LNCaP clone FGC (cell line): ENCODE results near the gene WDR87.

Experiments used
- DNase-seq: peaks from one replicate; pipeline ENCODE4 v3.0.0-alpha.2; 2011; ENCODE audit warnings: low read depth
- H3K4me3 ChIP-seq: 2 replicates; pipeline ENCODE4 v1.5.1; 2011; ENCODE audit warnings: mild to moderate bottlenecking, low read depth, low read length, control low read depth
- CTCF ChIP-seq: IDR thresholded peaks from 2 replicates; pipeline ENCODE4 v1.5.1; 2012; ENCODE audit warnings: mild to moderate bottlenecking; ENCODE audit not compliant: control insufficient read depth, insufficient read depth; ENCODE audit errors: extremely low read depth

Gene WDR87

GRCh38 chr19:37932985-37933936, 26.9 kb upstream of the WDR87 start:
- no peak for TF ChIP-seq CTCF
- peak overlapping the region; percentile 21 for H3K4me3 ChIP-seq
- no peak for DNase-seq

GRCh38 chr19:37931881-37932655, 25.7 kb upstream of the WDR87 start:
- DNase-seq: peak; percentile 70
- H3K4me3 ChIP-seq: peak overlapping the region; percentile 21
- no peak for TF ChIP-seq CTCF

DNA sequence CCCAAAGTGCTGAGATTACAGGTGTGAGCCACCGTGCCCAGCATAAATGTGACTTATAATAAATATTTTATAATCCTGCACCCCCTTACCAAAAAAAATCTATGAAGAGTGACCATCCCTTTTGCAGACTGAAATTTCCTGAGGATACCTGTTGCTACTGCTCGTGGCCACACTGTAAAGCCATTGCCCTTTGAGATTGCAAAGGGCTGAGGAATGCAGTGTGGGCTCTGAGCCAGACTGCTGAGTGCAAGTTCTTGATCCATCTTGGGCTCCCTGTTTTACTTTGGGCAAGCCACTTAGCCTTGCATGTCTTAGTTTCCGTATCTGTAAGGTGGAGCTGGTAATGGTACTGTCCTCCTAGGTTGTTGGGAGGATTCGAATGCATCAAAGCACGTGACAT, 24.0 kb upstream of the WDR87 start:
- TF ChIP-seq CTCF: no peak
- DNase-seq: no peak
- H3K4me3 ChIP-seq: no peak overlapping the region

DNA sequence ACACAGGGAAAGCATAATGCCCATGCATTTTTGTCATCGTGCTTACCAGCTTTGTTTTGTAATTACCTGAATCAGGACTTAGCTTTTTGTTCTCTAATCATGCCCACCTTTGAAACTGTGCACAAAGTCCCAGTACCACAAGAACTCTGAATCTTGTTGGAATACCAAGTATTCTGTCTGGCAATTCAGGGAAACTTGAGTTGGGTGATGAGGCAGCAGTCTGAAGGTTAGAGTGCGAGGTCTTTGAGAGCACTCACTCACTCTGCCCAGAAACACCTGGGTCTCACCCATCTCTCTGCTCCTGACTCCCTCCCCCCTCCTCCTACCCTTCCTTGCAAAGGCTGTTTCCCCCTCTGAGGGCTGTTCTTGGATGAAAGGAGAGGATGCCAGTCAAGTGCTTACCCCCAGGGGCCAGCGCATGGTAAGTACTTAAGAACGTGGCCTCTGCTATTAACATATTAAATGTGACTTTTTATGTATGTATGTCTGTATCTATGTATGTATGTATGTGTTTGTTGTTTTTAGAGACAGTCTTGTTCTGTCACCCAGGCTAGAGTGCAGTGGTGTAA, 23.0 kb upstream of the WDR87 start:
- no peak overlapping the region for H3K4me3 ChIP-seq
- TF ChIP-seq CTCF: no peak
- no peak for DNase-seq

GRCh38 chr19:37928527-37929286, 22.3 kb upstream of the WDR87 start:
- no peak for TF ChIP-seq CTCF
- no peak for DNase-seq
- H3K4me3 ChIP-seq: no peak overlapping the region

- H3K4me3 ChIP-seq: no peak overlapping the region
- TF ChIP-seq CTCF: no peak
- DNase-seq: no peak
Observed at GRCh38 chr19:37926711-37927110, 20.3 kb upstream of the WDR87 start.
